SK-N-SH treated with all-trans-retinoic acid at 6 μM for 48 hours (cell line): Measurements from ENCODE around the gene OR11L1.

Source experiments
- ESRRG ChIP-seq: fragments of 250-450 bp; sonication (Bioruptor Pico); IDR thresholded peaks from 2 replicates; pipeline ENCODE4 v1.6.1; 2021; ENCODE audit warnings: mild to moderate bottlenecking
- PATZ1 ChIP-seq: fragments of 250-450 bp; sonication (Bioruptor Pico); IDR thresholded peaks from 2 replicates; pipeline ENCODE4 v1.8.0; 2020; ENCODE audit warnings: mild to moderate bottlenecking, moderate library complexity, borderline replicate concordance
- POU6F1 ChIP-seq: fragments of 250-450 bp; sonication (Bioruptor Pico); IDR thresholded peaks from 2 replicates; pipeline ENCODE4 v1.8.0; 2021; ENCODE audit warnings: low read depth, mild to moderate bottlenecking, moderate library complexity, borderline replicate concordance
- PPARA ChIP-seq: fragments of 250-450 bp; sonication (Bioruptor Pico); IDR thresholded peaks from 2 replicates; pipeline ENCODE4 v1.5.0; 2020; ENCODE audit warnings: mild to moderate bottlenecking, borderline replicate concordance
- ZFP3 ChIP-seq: fragments of 250-450 bp; sonication (Bioruptor Pico); IDR thresholded peaks from 2 replicates; pipeline ENCODE4 v1.5.0; 2020; ENCODE audit warnings: mild to moderate bottlenecking, moderate library complexity

GRCh38 chr1:247865416-247865815, 23.7 kb upstream of the OR11L1 start:
- no peak for TF ChIP-seq ZFP3 (CRISPR knock-in tag)
- TF ChIP-seq POU6F1 (CRISPR knock-in tag), result no peak
- TF ChIP-seq PATZ1 (CRISPR knock-in tag), result no peak
- TF ChIP-seq ESRRG (CRISPR knock-in tag), result no peak
- no peak for TF ChIP-seq PPARA (CRISPR knock-in tag)
